ENCODE data around the gene AMPD2.

The AMPD2 gene

DNA sequence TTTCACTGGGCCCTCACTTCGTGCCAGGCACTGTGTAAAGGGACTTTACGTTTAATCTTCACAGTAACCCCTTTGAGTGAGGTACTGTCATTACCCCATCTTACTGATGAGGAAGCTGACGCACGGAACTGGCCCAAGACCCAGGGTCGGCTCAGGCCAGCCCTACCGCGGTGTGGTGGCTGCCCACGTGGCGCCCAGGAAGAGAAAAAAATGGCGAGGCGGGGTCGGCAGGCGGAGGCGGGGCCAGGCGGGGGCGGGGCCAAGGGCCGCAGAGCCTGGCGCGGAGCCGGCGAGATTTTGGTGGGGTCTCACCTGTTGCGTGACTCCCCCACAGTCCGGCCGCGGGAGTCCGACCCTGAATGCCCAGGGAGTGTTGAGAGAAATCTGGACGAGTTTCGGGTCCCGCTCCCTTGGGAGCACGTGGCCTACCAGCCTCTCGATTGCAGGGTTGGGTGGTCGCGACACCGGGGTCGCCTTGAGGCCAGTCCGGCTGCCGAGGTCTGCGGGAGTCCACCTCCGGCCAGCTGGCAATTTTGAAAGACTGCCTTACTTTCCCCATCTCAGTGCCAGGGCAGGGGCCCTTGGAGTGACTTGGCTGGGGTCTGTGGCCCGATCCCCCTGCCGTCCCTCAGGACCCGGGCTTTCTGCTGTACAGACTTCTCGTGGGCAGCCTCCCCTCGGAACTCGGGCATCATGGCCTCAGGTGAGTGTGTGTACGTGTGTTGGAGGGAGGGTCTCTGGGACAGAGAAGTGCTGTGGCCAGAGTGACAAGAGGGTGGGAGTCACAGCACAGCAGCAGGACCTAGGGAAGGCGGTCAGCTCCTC lies at the start of gene AMPD2, which contains the start of gene GNAT2:
TSS of gene AMPD2 (plus strand) at position 262 of the 825 bp plus-strand sequence. CDS start 1,339 bp downstream, outside the sequence.
TSS of gene GNAT2 (minus strand) at position 41 of the 825 bp plus-strand sequence. CDS start 6,746 bp downstream, outside the sequence.
- Histone ChIP-seq H3K27me3 (ENCODE audit: insufficient read depth, poor library complexity, severe bottlenecking) (no peaks in the 10 kb centered on the region), H3K9me3 (ENCODE audit: severe bottlenecking) (no peaks in the 10 kb centered on the region), H3K36me3 (ENCODE audit: low read depth) (no peaks in the 10 kb centered on the region), H3K4me3 (ENCODE audit: severe bottlenecking) (peak within 1 kb of the TSS; percentile 56), H3K27ac (ENCODE audit: poor library complexity, severe bottlenecking) (peak within 1 kb of the TSS; percentile 82), H3K4me1 (ENCODE audit: insufficient read depth, poor library complexity, severe bottlenecking) (peaks cover 5% of the 10 kb centered on the region)
- TF ChIP-seq, protein P1, sequence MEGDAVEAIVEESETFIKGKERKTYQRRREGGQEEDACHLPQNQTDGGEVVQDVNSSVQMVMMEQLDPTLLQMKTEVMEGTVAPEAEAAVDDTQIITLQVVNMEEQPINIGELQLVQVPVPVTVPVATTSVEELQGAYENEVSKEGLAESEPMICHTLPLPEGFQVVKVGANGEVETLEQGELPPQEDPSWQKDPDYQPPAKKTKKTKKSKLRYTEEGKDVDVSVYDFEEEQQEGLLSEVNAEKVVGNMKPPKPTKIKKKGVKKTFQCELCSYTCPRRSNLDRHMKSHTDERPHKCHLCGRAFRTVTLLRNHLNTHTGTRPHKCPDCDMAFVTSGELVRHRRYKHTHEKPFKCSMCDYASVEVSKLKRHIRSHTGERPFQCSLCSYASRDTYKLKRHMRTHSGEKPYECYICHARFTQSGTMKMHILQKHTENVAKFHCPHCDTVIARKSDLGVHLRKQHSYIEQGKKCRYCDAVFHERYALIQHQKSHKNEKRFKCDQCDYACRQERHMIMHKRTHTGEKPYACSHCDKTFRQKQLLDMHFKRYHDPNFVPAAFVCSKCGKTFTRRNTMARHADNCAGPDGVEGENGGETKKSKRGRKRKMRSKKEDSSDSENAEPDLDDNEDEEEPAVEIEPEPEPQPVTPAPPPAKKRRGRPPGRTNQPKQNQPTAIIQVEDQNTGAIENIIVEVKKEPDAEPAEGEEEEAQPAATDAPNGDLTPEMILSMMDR (IDR thresholded peaks at IDR 0.05; ENCODE audit: poor library complexity, severe bottlenecking): no peak
- ATAC-seq (ENCODE audit: low read depth): peak; percentile 47
- DNase-seq (ENCODE audit: low spot score): no peak

- H3K9me3 ChIP-seq (ENCODE audit: severe bottlenecking): no peaks in the 10 kb centered on the region
- no peaks in the 10 kb centered on the region for H3K27me3 ChIP-seq (ENCODE audit: insufficient read depth, poor library complexity, severe bottlenecking)
- peaks cover 23% of the 10 kb centered on the region for H3K4me1 ChIP-seq (ENCODE audit: insufficient read depth, poor library complexity, severe bottlenecking)
- ATAC-seq (ENCODE audit: low read depth): peak; percentile 97
- no peak overlapping the region for H3K4me3 ChIP-seq (ENCODE audit: severe bottlenecking)
- no peak for DNase-seq (ENCODE audit: low spot score)
- H3K36me3 ChIP-seq (ENCODE audit: low read depth): peaks cover 14% of the 10 kb centered on the region
- peak overlapping the region; percentile 40 for H3K27ac ChIP-seq (ENCODE audit: poor library complexity, severe bottlenecking)
- TF ChIP-seq, protein P1 (IDR thresholded peaks at IDR 0.05; ENCODE audit: poor library complexity, severe bottlenecking): no peak
Observed at GRCh38 chr1:109570414-109570813, 49.2 kb upstream of the AMPD2 start.

DNA sequence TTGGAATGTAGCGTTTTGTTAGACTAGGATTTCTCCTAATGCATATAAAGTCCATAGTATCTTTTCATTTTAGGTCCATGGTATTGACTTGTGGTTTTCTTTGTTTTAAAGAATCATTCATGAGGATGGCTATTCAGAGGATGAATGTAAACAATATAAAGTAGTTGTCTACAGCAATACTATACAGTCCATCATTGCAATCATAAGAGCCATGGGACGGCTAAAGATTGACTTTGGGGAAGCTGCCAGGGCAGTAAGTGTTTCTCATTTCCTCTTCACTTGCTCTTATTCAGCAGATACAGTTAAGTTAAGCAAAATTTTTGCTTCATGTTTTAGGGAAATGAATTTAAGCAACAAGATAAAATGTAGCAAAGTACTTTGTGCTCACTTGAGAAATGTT lies 45.9 kb upstream of the AMPD2 start:
- no peak overlapping the region for H3K4me3 ChIP-seq (ENCODE audit: severe bottlenecking)
- H3K27ac ChIP-seq (ENCODE audit: poor library complexity, severe bottlenecking): no peak overlapping the region
- ATAC-seq (ENCODE audit: low read depth): no peak
- TF ChIP-seq, protein P1 (IDR thresholded peaks at IDR 0.05; ENCODE audit: poor library complexity, severe bottlenecking): no peak
- H3K9me3 ChIP-seq (ENCODE audit: severe bottlenecking): no peaks in the 10 kb centered on the region
- peaks cover 36% of the 10 kb centered on the region for H3K36me3 ChIP-seq (ENCODE audit: low read depth)
- no peak for DNase-seq (ENCODE audit: low spot score)
- peaks cover 23% of the 10 kb centered on the region for H3K4me1 ChIP-seq (ENCODE audit: insufficient read depth, poor library complexity, severe bottlenecking)
- H3K27me3 ChIP-seq (ENCODE audit: insufficient read depth, poor library complexity, severe bottlenecking): no peaks in the 10 kb centered on the region

DNA sequence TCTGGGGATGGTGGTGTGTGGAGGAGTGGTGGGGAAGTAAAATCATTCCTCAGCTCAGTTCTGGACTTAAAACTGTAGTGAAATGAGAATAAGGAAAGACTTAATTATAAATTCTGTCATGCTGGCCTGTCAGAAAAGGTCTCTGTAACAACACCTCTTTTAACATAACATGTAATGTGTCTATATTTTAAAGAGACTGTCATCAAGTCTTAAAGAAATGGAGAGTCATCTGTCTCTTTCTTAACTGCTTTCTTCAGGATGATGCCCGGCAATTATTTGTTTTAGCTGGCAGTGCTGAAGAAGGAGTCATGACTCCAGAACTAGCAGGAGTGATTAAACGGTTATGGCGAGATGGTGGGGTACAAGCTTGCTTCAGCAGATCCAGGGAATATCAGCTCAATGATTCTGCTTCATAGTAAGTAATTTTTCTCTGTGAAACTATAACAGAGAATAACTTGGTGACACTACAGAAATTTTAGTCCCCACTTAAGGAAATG lies 40.6 kb upstream of the AMPD2 start:
- Histone ChIP-seq H3K4me3 (ENCODE audit: severe bottlenecking) (no peak overlapping the region), H3K27ac (ENCODE audit: poor library complexity, severe bottlenecking) (no peak overlapping the region), H3K9me3 (ENCODE audit: severe bottlenecking) (no peaks in the 10 kb centered on the region), H3K4me1 (ENCODE audit: insufficient read depth, poor library complexity, severe bottlenecking) (no peaks in the 10 kb centered on the region), H3K27me3 (ENCODE audit: insufficient read depth, poor library complexity, severe bottlenecking) (no peaks in the 10 kb centered on the region), H3K36me3 (ENCODE audit: low read depth) (peaks cover 78% of the 10 kb centered on the region)
- no peak for ATAC-seq (ENCODE audit: low read depth)
- DNase-seq (ENCODE audit: low spot score): no peak
- TF ChIP-seq, protein P1 (IDR thresholded peaks at IDR 0.05; ENCODE audit: poor library complexity, severe bottlenecking): no peak

- DNase-seq (ENCODE audit: low spot score) (no peak), ATAC-seq (ENCODE audit: low read depth) (no peak)
- Histone ChIP-seq H3K4me1 (ENCODE audit: insufficient read depth, poor library complexity, severe bottlenecking) (no peaks in the 10 kb centered on the region), H3K36me3 (ENCODE audit: low read depth) (peaks cover 78% of the 10 kb centered on the region), H3K9me3 (ENCODE audit: severe bottlenecking) (no peaks in the 10 kb centered on the region), H3K4me3 (ENCODE audit: severe bottlenecking) (no peak overlapping the region), H3K27me3 (ENCODE audit: insufficient read depth, poor library complexity, severe bottlenecking) (no peaks in the 10 kb centered on the region), H3K27ac (ENCODE audit: poor library complexity, severe bottlenecking) (no peak overlapping the region)
- TF ChIP-seq, protein P1 (IDR thresholded peaks at IDR 0.05; ENCODE audit: poor library complexity, severe bottlenecking): no peak
Observed at GRCh38 chr1:109579491-109579890, 40.1 kb upstream of the AMPD2 start.

All from RWPE2 (cell line).